ENCODE data around the gene MTNR1A.

The MTNR1A gene

DNA sequence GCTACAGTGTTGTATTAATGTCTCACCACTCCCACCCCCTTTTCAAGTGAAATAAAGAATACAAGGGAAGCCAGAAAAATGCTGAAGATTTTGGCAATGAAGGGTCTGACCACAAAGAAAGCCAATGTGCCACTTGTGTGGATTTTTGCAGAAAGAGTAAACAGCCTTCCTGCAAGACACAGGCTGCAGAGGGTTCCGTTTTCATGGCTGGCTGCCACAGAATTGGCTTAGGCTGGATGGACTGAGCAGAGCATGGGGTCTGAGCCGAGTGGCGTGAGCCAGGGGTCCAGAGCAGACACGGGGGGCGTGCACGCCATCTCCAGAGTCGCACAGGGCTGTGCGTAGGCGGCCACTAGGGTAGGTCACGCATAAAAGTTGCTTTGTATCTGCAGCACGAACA, 69.2 kb downstream of the MTNR1A start:
- peak; percentile 11 for DNase-seq (ENCODE audit: low spot score)

DNA sequence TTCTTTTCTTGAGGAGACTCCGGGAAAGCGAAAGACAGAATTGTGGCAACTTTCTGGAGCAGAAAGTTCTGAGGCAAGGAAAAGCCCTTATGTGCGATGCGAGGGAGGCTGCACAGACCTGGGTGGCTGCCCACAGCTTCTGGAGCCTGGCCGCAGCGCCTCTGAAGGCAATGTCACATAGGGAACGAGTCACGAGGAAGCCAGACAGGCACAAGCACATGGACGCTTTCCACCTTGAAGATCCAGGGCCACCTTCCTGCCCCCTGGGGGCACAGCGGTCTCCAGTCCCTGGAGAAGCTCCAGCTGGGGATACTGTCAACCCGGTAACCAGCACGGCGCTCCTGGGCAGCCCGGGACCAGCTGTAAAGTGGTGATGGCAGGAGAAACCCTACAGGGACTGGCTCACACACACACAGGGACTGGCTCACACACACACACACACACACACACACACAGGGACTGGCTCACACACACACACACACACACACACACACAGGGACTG, 69.8 kb downstream of the MTNR1A start:
- peak; percentile 32 for DNase-seq (ENCODE audit: low spot score)

DNA sequence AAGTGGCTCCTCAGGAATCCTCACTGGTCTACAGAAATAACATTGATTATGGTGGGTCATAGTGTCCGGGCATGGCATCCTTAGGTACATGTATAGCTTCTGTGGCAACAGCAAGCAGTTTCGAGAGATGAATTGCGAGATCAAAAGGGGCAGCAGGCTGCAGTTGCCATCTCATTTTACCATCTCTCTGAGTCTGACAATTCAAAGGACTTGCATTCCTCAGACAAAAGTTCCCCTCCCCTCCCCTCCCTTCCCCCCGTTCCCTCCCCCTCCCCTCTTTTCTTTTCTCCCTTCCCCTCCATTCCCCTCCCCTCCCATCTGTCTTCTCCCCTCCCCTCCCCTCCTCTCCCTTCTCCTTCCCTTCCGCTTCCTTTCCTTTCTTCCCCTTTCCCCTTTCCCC, 70.2 kb downstream of the MTNR1A start:
- no peak for DNase-seq (ENCODE audit: low spot score)

DNA sequence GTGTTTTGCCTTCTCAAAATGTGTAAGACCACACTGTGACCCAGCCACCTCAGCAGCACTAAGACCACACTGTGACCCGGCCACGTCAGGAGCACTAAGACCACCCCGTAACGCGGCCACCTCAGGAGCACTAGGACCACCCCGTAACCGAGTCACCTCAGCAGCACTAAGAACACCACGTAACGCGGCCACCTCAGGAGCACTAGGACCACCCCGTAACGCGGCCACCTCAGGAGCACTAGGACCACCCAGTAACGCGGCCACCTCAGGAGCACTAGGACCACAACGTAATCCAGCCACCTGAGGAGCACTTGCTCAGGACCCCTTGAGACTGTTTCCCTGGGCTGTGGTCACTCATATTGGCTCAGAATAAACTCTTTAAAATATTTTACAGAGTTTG, 71.7 kb downstream of the MTNR1A start:
- no peak for DNase-seq (ENCODE audit: low spot score)

Measured in hepatic stellate cell (primary cell).